Naive B cell (primary cell): ENCODE data around the gene SMURF2. TPM values are rescaled to one million over a fixed set of nuclear protein-coding genes. Genes with fewer than 3 reads are reported as not detected.
A peak's percentile ranks its signal among the peaks of the same experiment; 100 is the strongest.
"Not testable (repeated sequence)": the region's sequence is repeated elsewhere in the genome, so short reads cannot be mapped to it uniquely, and the experiment has no call there.

Experiments
- ATAC-seq, 2 donors: fragments of 150-1000 bp; cut with Tn5 transposase; 2 replicates each; pipeline ENCODE4 v1.10.0; 2021; ENCODE audit warnings: low read depth in 2 of 2, mild to moderate bottlenecking in 2 of 2, moderate library complexity in 2 of 2
- DNase-seq: peaks from one replicate; pipeline ENCODE4 v3.0.0; 2022
- H3K27ac Mint-ChIP-seq, 6 donors: one replicate each; pipeline ENCODE4 v1.8.0; 2020 to 2022; ENCODE audit warnings: mild to moderate bottlenecking in 6 of 6, mixed read lengths in 6 of 6, moderate library complexity in 5 of 6, inconsistent platforms in 2 of 6
- H3K27me3 Mint-ChIP-seq, 3 donors: one replicate each; pipeline ENCODE4 v1.8.0; 2021 to 2022; ENCODE audit warnings: mixed read lengths in 3 of 3, mild to moderate bottlenecking in 1 of 3
- H3K36me3 Mint-ChIP-seq, 2 donors: one replicate each; pipeline ENCODE4 v1.8.0; 2020 to 2022; ENCODE audit warnings: mixed read lengths in 2 of 2, inconsistent platforms in 1 of 2, mild to moderate bottlenecking in 1 of 2
- H3K4me1 Mint-ChIP-seq, 3 donors: one replicate each; pipeline ENCODE4 v1.8.0; 2020 to 2022; ENCODE audit warnings: mixed read lengths in 3 of 3, inconsistent platforms in 1 of 3, mild to moderate bottlenecking in 1 of 3, moderate library complexity in 1 of 3
- H3K4me3 Mint-ChIP-seq, 8 donors: one replicate each; pipeline ENCODE4 v1.8.0; 2020 to 2022; ENCODE audit warnings: mild to moderate bottlenecking in 8 of 8, mixed read lengths in 8 of 8, moderate library complexity in 8 of 8, inconsistent platforms in 2 of 8
- H3K9me3 Mint-ChIP-seq, 7 donors: one replicate each; pipeline ENCODE4 v1.8.0; 2020 to 2022; ENCODE audit warnings: mixed read lengths in 7 of 7, mild to moderate bottlenecking in 5 of 7, inconsistent platforms in 2 of 7, moderate library complexity in 1 of 7
- polyA plus RNA-seq, 6 donors: library from polyadenylated mRNA; unstranded; fragments of 300-500 nt; fragmentation: Illumina TruSeq; gene quantifications; one replicate each; pipeline ENCODE4 v1.2.3, GENCODE V29; 2021; ENCODE audit warnings: low read depth in 6 of 6

Gene SMURF2
- polyA plus RNA-seq, 6 donors from 2014 or later = 6.9 to 12.8 (median 10.3) TPM

- Mint-ChIP-seq H3K4me3 (peak overlapping the region in 1 of 8 donors; percentile 36), H3K9me3 (peaks cover 0 to 4% (median 0%) of the 10 kb centered on the region in 7 donors), H3K27ac (peak overlapping the region in 1 of 6 donors; percentile 63), H3K4me1 (peaks cover 20 to 46% (median 36%) of the 10 kb centered on the region in 3 donors), H3K27me3 (no peaks in the 10 kb centered on the region), H3K36me3 (no peaks in the 10 kb centered on the region)
- DNase-seq = no peak
- ATAC-seq = no peak
Observed at GRCh38 chr17:64614266-64615027, 47.7 kb downstream of the SMURF2 start.

DNA sequence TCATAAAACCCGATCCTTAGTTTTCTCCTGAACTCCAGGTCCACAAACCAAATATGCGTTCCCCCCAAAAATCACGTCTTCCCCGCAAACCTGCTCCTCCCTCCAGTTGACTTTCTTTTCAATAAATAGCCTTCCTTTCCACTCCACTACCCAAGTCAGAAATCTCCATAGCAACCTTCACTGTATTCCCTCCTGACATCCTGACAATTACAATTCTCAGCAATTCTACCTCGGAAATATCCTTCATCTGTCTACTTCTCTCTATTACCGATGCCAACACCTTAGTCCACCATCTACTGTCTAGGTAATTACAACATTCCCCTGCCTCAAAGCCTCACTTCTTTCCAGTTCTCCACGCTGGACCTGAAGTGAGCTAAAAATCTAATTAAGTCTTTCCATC, 50.7 kb downstream of the SMURF2 start:
- Mint-ChIP-seq H3K36me3 (no peaks in the 10 kb centered on the region), H3K4me1 (peaks cover 27 to 42% (median 38%) of the 10 kb centered on the region in 3 donors), H3K27me3 (no peaks in the 10 kb centered on the region), H3K9me3 (peaks cover 0 to 4% (median 0%) of the 10 kb centered on the region in 7 donors), H3K4me3 (no peak overlapping the region), H3K27ac (no peak overlapping the region)
- ATAC-seq (no peak), DNase-seq (no peak)

GRCh38 chr17:64610244-64610643, 51.9 kb downstream of the SMURF2 start:
- not testable (repeated sequence) for H3K9me3 Mint-ChIP-seq, DNase-seq, H3K27me3 Mint-ChIP-seq, H3K36me3 Mint-ChIP-seq, ATAC-seq, H3K4me3 Mint-ChIP-seq
- Mint-ChIP-seq H3K4me1 (peaks cover 25 to 41% (median 36%) of the 10 kb centered on the region in 3 donors), H3K27ac (peak overlapping the region in 1 of 6 donors; percentile 63)

GRCh38 chr17:64608571-64608981, 53.5 kb downstream of the SMURF2 start:
- Mint-ChIP-seq H3K36me3 (no peaks in the 10 kb centered on the region), H3K27me3 (no peaks in the 10 kb centered on the region), H3K4me3 (no peak overlapping the region), H3K27ac (peak overlapping the region in 4 of 6 donors; percentile 1 to 54 (median 32)), H3K4me1 (peaks cover 23 to 27% (median 25%) of the 10 kb centered on the region in 3 donors), H3K9me3 (peaks cover 0 to 4% (median 0%) of the 10 kb centered on the region in 7 donors)
- DNase-seq = no peak
- ATAC-seq = no peak

GRCh38 chr17:64607862-64608565, 54.1 kb downstream of the SMURF2 start:
- H3K27ac Mint-ChIP-seq = peak overlapping the region in 3 of 6 donors; percentile 9 to 54 (median 54)
- H3K27me3 Mint-ChIP-seq = no peaks in the 10 kb centered on the region
- H3K36me3 Mint-ChIP-seq = no peaks in the 10 kb centered on the region
- peaks cover 17 to 22% (median 20%) of the 10 kb centered on the region in 3 donors for H3K4me1 Mint-ChIP-seq
- ATAC-seq (no peak), DNase-seq (no peak)
- peaks cover 0 to 4% (median 0%) of the 10 kb centered on the region in 7 donors for H3K9me3 Mint-ChIP-seq
- H3K4me3 Mint-ChIP-seq = no peak overlapping the region

GRCh38 chr17:64604532-64604931, 57.6 kb downstream of the SMURF2 start:
- not testable (repeated sequence) for ATAC-seq, H3K27me3 Mint-ChIP-seq, H3K4me3 Mint-ChIP-seq, H3K36me3 Mint-ChIP-seq, H3K9me3 Mint-ChIP-seq, DNase-seq
- Mint-ChIP-seq H3K27ac (peak overlapping the region in 1 of 6 donors; percentile 2), H3K4me1 (peaks cover 22 to 26% (median 25%) of the 10 kb centered on the region in 3 donors)

GRCh38 chr17:64603987-64604386, 58.1 kb downstream of the SMURF2 start:
- H3K27me3 Mint-ChIP-seq = no peaks in the 10 kb centered on the region
- no peaks in the 10 kb centered on the region for H3K36me3 Mint-ChIP-seq
- H3K4me3 Mint-ChIP-seq = no peak overlapping the region
- peaks cover 26 to 27% (median 27%) of the 10 kb centered on the region in 3 donors for H3K4me1 Mint-ChIP-seq
- DNase-seq (no peak), ATAC-seq (no peak)
- H3K9me3 Mint-ChIP-seq = no peaks in the 10 kb centered on the region
- H3K27ac Mint-ChIP-seq = peak overlapping the region in 1 of 6 donors; percentile 2

DNA sequence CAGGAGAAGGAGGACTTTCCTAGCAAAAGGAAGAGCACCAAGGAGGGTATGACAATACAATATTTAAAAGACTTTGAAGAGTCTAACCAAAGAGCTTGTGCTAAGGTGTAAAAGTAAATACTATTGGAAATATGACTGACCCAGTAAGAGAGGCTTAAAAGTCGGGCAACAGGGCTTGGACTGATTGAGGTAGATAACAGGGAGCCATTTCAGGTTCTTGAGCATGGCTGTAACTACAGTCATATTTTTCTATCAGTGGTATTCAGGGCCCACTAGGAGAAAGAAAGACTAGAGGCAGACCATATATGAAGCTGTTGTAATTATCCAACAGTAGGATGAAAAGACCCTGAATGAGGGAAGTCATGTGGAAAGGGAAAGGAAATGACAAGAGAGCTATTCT, 62.3 kb downstream of the SMURF2 start:
- DNase-seq (no peak), ATAC-seq (no peak)
- peak overlapping the region in 4 of 6 donors; percentile 54 to 87 (median 82) for H3K27ac Mint-ChIP-seq
- H3K27me3 Mint-ChIP-seq = no peaks in the 10 kb centered on the region
- peak overlapping the region in 3 of 8 donors; percentile 31 to 72 (median 57) for H3K4me3 Mint-ChIP-seq
- H3K4me1 Mint-ChIP-seq = peaks cover 18 to 27% (median 22%) of the 10 kb centered on the region in 3 donors
- H3K36me3 Mint-ChIP-seq = peaks cover 7 to 10% of the 10 kb centered on the region in 2 donors
- no peaks in the 10 kb centered on the region for H3K9me3 Mint-ChIP-seq

GRCh38 chr17:64599187-64599676, 62.9 kb downstream of the SMURF2 start:
- peak; percentile 100 for ATAC-seq
- H3K27me3 Mint-ChIP-seq = no peaks in the 10 kb centered on the region
- peak overlapping the region in 6 of 8 donors; percentile 3 to 74 (median 57) for H3K4me3 Mint-ChIP-seq
- peaks cover 7 to 10% of the 10 kb centered on the region in 2 donors for H3K36me3 Mint-ChIP-seq
- H3K27ac Mint-ChIP-seq = peak overlapping the region; percentile 7 to 87 (median 82)
- H3K9me3 Mint-ChIP-seq = no peaks in the 10 kb centered on the region
- peaks cover 15 to 25% (median 22%) of the 10 kb centered on the region in 3 donors for H3K4me1 Mint-ChIP-seq
- DNase-seq = peak; percentile 26

GRCh38 chr17:64598672-64599071, 63.4 kb downstream of the SMURF2 start:
- DNase-seq = no peak
- Mint-ChIP-seq H3K36me3 (peaks cover 7 to 10% of the 10 kb centered on the region in 2 donors), H3K27ac (peak overlapping the region in 1 of 6 donors; percentile 79), H3K4me1 (peaks cover 12 to 25% (median 22%) of the 10 kb centered on the region in 3 donors), H3K27me3 (no peaks in the 10 kb centered on the region), H3K4me3 (no peak overlapping the region), H3K9me3 (no peaks in the 10 kb centered on the region)
- ATAC-seq = no peak

- Mint-ChIP-seq H3K4me1 (peaks cover 12 to 25% (median 22%) of the 10 kb centered on the region in 3 donors), H3K27me3 (no peaks in the 10 kb centered on the region), H3K9me3 (no peaks in the 10 kb centered on the region), H3K4me3 (no peak overlapping the region), H3K27ac (peak overlapping the region in 2 of 6 donors; percentile 75 to 82), H3K36me3 (peaks cover 7 to 13% of the 10 kb centered on the region in 2 donors)
- DNase-seq = no peak
- ATAC-seq = no peak
Observed at GRCh38 chr17:64596988-64597387, 65.1 kb downstream of the SMURF2 start.

DNA sequence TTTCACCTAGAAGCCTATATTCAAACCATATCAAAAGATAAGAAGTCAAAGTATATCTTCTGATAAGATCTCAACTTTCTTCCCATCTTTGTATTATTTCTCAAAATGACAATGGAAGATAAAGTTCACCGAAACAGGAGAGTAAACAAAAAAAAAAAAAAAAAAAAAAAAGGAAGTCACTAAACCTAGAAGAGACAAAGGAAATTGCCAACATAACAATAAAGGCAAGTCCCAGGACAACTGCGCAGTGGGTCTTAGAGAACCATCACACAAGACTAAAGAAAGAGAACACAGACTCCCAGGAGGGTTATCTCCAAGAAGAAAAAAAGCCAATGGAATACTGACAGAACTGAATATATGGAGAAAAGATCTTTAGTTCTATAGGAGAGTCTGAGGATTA, 65.7 kb downstream of the SMURF2 start:
- Mint-ChIP-seq H3K4me3 (no peak overlapping the region), H3K27ac (peak overlapping the region in 3 of 6 donors; percentile 45 to 90 (median 82))
- ATAC-seq = no peak

DNA sequence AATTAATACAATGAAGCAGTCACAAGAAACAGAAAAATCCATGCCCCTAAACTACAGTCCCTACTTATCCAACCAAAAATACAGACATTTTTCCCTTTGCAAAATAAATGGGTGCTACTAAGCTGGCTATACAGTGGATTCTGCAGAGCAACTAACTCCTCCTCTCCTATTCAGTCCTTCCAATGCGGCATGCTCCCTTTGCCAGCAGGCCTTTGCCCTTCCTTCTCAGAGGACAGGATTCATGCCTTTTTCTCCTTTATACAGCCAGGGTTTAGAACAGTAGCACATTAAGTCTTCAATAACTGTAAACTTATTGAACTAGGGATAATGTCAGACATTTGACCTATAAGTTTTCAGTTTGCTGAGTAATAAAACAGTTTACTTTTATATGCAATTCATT, 70.2 kb downstream of the SMURF2 start:
- Mint-ChIP-seq H3K9me3 (no peaks in the 10 kb centered on the region), H3K4me1 (peaks cover 0 to 8% (median 5%) of the 10 kb centered on the region in 3 donors), H3K27me3 (no peaks in the 10 kb centered on the region), H3K27ac (peak overlapping the region in 1 of 6 donors; percentile 37), H3K36me3 (peaks cover 11 to 24% of the 10 kb centered on the region in 2 donors), H3K4me3 (no peak overlapping the region)
- ATAC-seq (no peak), DNase-seq (no peak)

More for the DNA sequence above, 65.7 kb downstream of the SMURF2 start:
- DNase-seq = no peak
- no peaks in the 10 kb centered on the region for H3K9me3 Mint-ChIP-seq
- peaks cover 12 to 25% (median 22%) of the 10 kb centered on the region in 3 donors for H3K4me1 Mint-ChIP-seq
- H3K36me3 Mint-ChIP-seq = peaks cover 7 to 17% of the 10 kb centered on the region in 2 donors
- no peaks in the 10 kb centered on the region for H3K27me3 Mint-ChIP-seq
